DMS79 treated with DMSO at 0.1 percent for 48 hours (cell line): ENCODE measurements around the gene FAIM.
"Not testable (repeated sequence)": the region's sequence is repeated elsewhere in the genome, so short reads cannot be mapped to it uniquely, and the experiment has no call there.

Experiments
- DNase-seq: peaks from one replicate; lab custom pipeline; 2025; lab: John Stamatoyannopoulos, UW

Gene FAIM

DNA sequence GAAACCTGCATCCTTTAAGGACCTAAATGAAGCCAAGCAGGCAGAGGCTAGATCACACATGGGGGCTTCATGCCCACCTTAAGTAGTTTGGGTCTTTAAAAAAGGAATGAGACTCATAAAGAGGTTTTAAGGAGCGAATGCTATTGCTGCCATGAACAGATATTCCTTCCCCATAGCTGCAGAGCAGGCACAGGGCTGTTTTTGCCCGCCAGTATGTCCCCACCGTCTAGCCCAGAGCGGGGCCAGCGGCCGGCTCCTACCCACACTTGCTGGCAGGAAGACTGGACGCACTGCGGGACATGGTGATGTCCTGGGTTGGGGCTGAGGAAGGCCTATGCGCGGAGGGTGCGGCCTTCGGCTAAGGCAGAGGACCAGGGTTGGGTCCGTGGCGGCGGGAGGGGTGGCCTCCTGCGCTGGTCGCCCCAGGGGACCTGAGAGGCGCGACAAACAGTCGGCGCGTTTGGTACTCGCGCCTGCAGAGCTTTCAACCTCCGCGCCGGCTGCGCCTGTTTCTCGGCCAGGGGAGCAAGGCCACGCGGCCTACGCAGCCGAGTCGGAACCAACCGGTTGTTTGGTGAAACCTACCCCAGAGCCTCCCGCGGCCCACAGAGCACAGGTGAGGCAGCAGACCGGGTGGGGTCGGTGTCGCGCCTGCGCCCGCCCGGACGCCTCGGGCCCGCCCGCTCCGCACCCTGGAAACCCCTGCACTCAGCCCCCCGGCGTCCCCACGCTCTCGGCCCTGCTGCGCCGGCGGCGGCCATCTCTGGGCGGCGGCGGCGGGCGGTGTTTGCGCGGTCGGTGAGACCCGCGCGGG is at the start of gene FAIM:
Gene FAIM, plus strand, starts transcription at position 450 of the 814 bp plus-strand sequence. CDS start 10,956 bp downstream, outside the sequence.
- peak; percentile 74 for DNase-seq

DNA sequence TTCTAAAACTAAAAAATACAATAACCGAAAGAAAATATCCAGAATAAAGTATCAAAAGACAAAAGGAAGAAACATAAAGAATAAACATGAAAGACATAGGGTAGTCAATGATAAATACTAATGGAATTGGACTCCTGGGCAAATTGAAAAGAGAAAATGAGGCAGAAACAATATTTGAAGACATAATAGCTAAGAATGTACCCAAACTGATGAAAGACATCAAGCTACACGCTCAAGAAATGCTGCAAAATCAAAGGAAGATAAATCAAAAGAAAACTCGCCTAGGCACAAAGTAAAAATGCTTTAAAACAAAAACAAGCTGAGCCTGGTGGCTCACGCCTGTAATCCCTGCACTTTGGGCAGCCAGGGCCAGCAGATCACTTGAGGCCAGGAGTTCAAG is 49.4 kb upstream of the FAIM start:
- no peak for DNase-seq

- no peak for DNase-seq
Measured at GRCh38 chr3:138560501-138560900, 48.1 kb upstream of the FAIM start.

GRCh38 chr3:138562902-138563301 is 45.7 kb upstream of the FAIM start:
- DNase-seq: not testable (repeated sequence)

DNA sequence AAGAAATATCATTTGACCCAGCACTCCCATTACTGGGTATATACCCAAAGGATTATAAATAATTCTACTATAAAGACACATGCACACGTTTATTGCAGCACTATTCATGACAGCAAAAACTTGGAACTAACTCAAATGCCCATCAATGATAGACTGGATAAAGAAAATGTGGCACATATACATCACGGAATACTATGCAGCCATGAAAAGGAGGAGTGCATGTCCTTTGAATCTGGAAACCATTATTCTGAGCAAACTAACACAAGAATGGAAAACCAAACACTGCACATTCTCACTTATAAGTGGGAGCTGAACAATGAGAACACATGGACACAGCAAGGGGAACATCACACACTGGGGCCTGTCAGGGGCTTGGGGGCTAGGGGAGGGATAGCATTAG is 42.3 kb upstream of the FAIM start:
- DNase-seq: not testable (repeated sequence)

GRCh38 chr3:138567403-138567802 is 41.2 kb upstream of the FAIM start:
- no peak for DNase-seq

DNA sequence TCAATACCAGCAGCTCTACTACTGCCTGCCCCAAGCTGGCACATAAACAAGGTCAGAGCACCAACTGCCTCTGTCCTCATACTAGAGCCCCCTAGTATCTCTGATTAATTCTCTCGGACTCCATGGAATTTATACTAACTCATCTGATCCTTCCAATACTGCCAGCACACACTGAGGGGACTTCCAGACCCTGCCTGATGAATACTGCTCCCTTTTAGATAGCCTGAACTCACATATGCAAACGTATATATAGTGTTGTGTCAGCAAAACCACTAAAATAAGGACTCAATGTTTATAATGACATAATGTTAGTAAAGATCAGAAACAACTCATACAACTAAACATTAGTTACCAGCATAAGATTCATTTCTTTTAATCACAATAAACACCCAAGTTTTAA is 39.5 kb upstream of the FAIM start:
- no peak for DNase-seq

GRCh38 chr3:138569624-138570023 is 38.9 kb upstream of the FAIM start:
- not testable (repeated sequence) for DNase-seq

GRCh38 chr3:138573138-138573537 is 35.4 kb upstream of the FAIM start:
- DNase-seq: no peak

DNA sequence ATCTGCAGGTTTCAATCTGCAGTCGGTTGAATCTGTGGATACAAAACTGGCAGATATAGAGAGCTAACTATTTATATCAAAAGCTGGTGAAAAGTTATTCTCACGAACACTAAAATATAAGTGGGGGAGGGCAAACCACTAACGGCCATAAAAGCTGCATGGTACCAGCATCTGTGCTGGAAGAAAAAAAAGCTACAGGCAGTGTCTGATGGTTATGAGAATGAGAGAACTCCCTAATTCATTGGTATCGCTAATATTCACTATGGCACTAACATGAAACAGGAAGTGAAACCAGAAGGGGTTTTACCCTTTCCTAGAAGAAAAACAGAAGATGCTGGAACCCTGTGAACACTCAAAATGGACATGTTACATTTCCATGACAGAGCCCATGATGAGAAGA is 30.4 kb upstream of the FAIM start:
- DNase-seq: no peak

DNA sequence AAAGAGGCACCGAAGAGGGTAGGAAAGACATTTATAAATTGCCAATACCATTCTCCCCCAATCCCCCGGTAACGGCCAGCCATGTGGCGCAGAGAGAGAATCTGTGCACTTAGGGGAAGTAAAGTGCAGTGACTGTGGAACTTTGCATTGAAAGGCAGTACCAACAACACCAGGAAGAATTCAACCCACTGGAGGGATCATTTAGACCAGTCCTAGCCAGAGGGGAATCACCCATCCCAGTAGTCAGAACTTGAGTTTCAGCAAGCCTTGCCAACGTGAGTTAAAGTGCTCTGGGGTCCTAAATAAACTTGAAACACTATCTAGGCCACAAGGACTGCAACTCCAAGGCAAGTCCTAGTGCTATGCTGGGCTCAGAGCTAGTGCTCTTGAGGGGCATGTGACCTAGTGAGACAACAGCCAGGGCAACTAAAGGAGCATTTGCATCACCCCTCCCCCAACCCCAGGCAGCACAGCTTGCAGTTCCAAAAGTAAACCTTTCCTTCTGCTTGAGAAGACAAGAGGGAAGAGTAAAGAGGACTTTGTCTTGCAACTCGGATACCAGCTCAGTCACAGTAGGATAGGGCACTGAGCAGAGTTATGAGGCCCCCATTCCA is 29.5 kb upstream of the FAIM start:
- DNase-seq: no peak

- no peak for DNase-seq
Measured at GRCh38 chr3:138587374-138587773, 21.2 kb upstream of the FAIM start.

DNA sequence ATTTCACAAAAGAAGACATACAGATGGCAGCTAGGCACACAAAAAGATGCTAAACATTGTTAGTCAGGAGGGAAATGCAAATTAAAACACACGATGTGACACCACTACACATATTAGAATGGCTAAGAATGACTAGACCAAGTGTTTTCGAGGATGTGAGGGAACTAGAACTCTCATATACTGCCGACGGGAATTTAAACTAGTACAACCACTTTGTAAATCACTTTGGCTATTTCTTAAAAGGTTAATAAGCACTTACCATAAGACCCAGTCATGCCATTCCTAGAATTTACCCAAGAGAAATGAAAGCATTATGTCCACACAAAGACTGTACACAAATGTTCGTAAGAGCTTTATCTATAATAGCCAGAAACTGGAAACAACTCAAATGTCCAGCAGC is 20.1 kb upstream of the FAIM start:
- no peak for DNase-seq

DNA sequence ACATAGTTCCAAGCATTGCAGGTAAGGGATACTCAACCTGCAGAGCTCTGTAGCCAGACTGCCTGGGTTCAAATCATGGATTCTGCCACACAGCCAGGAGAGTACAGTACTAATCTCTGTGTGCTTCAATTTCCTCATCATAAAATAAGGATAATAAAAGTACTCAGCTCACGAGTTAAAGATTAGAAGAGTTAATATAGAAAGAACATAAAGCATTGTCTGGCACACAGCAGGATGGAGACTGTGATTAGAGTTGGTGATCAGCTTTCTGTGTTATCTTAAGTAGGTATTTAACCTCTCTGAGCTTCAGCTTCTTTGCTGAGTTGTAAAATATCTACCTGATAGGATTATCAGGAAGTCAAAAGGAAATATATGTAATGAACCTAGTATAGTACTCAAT is 17.2 kb upstream of the FAIM start:
- no peak for DNase-seq

- DNase-seq: no peak
Measured at GRCh38 chr3:138593488-138594149, 15.0 kb upstream of the FAIM start.

DNA sequence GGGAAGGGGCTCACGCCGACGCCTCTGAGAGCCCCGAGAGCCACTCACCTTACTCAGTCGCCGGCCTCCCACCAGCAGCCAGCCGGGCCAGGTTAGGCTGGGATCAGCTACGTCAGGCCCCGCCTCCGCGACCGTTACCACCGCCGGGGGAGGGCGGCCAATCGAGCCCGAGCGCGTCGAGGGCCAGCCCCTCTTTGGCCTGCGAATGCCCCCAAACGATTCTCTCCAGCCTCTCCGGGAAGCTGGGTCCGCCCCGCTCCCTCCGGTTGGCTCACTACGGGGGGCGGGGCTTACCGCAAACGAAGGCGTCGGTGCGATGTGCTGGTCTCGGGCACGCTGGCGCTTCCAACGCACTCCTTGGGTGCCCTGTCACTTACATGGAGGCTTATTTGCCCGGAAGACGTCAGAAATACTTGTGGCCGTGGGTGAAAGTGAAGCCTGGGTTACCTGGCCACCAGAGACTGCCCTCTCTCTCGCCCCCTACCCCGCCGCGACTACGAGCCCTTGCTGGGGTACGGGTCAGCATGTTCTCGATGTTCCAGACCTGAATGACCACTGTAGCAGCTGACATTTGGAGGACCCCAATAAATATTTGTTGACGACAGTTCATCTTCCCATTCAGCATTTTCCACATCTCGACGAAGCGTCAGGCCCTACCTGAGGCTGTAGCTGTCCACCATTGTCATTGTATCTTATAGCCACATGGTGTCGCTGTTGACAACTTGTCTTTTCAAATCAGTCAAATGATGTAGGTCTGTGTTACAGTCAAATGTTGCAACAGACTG is 14.2 kb upstream of the FAIM start, which contains the start of gene CEP70:
Gene CEP70, minus strand, starts transcription at position 111 of the 785 bp plus-strand sequence. CDS start 21,333 bp downstream, outside the sequence.
- DNase-seq: no peak

GRCh38 chr3:138594935-138595610 is 13.5 kb upstream of the FAIM start:
- DNase-seq: no peak

GRCh38 chr3:138597186-138597976 is 11.2 kb upstream of the FAIM start:
- not testable (repeated sequence) for DNase-seq

GRCh38 chr3:138598534-138598933 is 10.0 kb upstream of the FAIM start:
- DNase-seq: no peak

- DNase-seq: no peak
Measured at GRCh38 chr3:138600100-138600745, 8.3 kb upstream of the FAIM start.
